Left lung (tissue), 10 donors: ENCODE measurements around the gene CNIH4. TPM values are rescaled to one million over a fixed set of nuclear protein-coding genes. Genes with fewer than 3 reads are reported as not detected.

Experiments
- ATAC-seq: fragments of 200-7000 bp; cut with Tn5 transposase; one replicate; pipeline ENCODE4 v1.9.1; 2020; ENCODE audit warnings: moderate library complexity
- DNase-seq, 4 donors: peaks; one replicate each; pipeline ENCODE4 v3.0.0-alpha.2; 2013 to 2020
- H3K27ac ChIP-seq, 2 donors: fragments of 200-600 bp; sonication (generic) in 1 of 2; one replicate each; pipeline versions ENCODE4 v1.5.0 to v1.8.0; 2020 to 2021
- H3K27me3 ChIP-seq, 2 donors: fragments of 200-600 bp; sonication (generic) in 1 of 2; one replicate each; pipeline versions ENCODE4 v1.5.0 to v1.8.0; 2020 to 2021
- H3K36me3 ChIP-seq, 2 donors: fragments of 200-600 bp; sonication (generic) in 1 of 2; one replicate each; pipeline versions ENCODE4 v1.5.0 to v1.8.0; 2020 to 2021
- H3K4me1 ChIP-seq, 2 donors: fragments of 200-600 bp; one replicate each; pipeline ENCODE4 v1.8.0; 2021
- H3K4me3 ChIP-seq, 2 donors: fragments of 200-600 bp; sonication (generic) in 1 of 2; one replicate each; pipeline versions ENCODE4 v1.5.0 to v1.8.0; 2020 to 2021; ENCODE audit warnings: mild to moderate bottlenecking in 1 of 2
- H3K9me3 ChIP-seq, 2 donors: fragments of 200-600 bp; sonication (generic) in 1 of 2; one replicate each; pipeline versions ENCODE4 v1.5.0 to v1.8.0; 2020 to 2021
- CTCF ChIP-seq, 2 donors: fragments of 200-600 bp; sonication (generic) in 1 of 2; IDR thresholded peaks; one replicate each; pipeline versions ENCODE4 v1.5.0 to v1.8.0; 2021; ENCODE audit warnings: antibody characterized with exemption in 2 of 2
- intact Hi-C, 2 donors: fragments of 100-400 bp; cut with DNase I; formaldehyde crosslinking; loops; one replicate each; pipeline versions ENCODE4 v1.11.2 to v1.14.2; 2022
- polyA plus RNA-seq, 6 donors: library from polyadenylated mRNA; unstranded; fragments of 120-200 nt; gene quantifications; one replicate each; pipeline ENCODE4 v1.2.1, GENCODE V29; 2013; ENCODE audit not compliant: insufficient read length in 6 of 6
- total RNA-seq, 2 donors: library from RNA; stranded (reverse); fragmentation: NEBNext Ultra II Directional; extraction: Animal tissue kit (Norgen Biotek cat#: 25700); gene quantifications; one replicate each; pipeline ENCODE4 v1.2.1, GENCODE V29; 2021
- donor health status: DM: no; HTN: yes; CAD: no.
- donor health status: DM: no; HTN: no; CAD: no.

CNIH4 gene
- total and polyA plus RNA-seq, 8 donors = 34.3 to 87.4 (median 39.5) TPM

- DNase-seq (no peak), ATAC-seq (no peak)
- H3K9me3 ChIP-seq = no peaks in the 10 kb centered on the region
- peaks cover 0 to 99% of the 10 kb centered on the region in 2 donors for H3K36me3 ChIP-seq
- no peaks in the 10 kb centered on the region for H3K27me3 ChIP-seq
- no peak overlapping the region for H3K4me3 ChIP-seq
- TF ChIP-seq CTCF (IDR thresholded peaks at IDR 0.05) = no peak
- no peak overlapping the region for H3K27ac ChIP-seq
- intact Hi-C loops = no loop called here
- no peaks in the 10 kb centered on the region for H3K4me1 ChIP-seq
These were observed 45.9 kb downstream of the CNIH4 start for GRCh38 chr1:224402472-224403036.

- TF ChIP-seq CTCF (IDR thresholded peaks at IDR 0.05) = no peak
- H3K4me1 ChIP-seq = no peaks in the 10 kb centered on the region
- H3K27ac ChIP-seq = no peak overlapping the region
- H3K27me3 ChIP-seq = no peaks in the 10 kb centered on the region
- DNase-seq (no peak), ATAC-seq (no peak)
- H3K9me3 ChIP-seq = no peaks in the 10 kb centered on the region
- H3K4me3 ChIP-seq = no peak overlapping the region
- peaks cover 0 to 97% of the 10 kb centered on the region in 2 donors for H3K36me3 ChIP-seq
- intact Hi-C loops = no loop called here
These were observed 48.4 kb downstream of the CNIH4 start for GRCh38 chr1:224404916-224405603.

DNA sequence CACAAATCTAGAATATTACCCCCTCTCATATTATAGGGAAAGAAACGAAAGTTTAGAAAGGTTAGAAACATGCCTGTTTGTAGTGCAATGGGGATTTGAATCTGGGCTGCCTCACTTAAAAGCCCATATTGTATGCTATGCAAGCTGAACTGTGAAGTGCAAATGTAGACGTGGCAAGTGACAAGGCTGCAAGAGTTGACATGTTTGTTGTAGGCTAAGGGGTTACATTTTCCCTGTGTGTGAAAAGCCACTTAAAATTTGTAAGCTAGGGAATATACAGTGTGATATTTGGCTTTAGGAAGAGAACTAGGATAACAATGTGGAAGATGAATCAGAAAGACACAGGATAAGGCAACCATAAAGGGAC is 48.9 kb downstream of the CNIH4 start:
- no peak for DNase-seq
- H3K27me3 ChIP-seq = no peaks in the 10 kb centered on the region
- no peak for TF ChIP-seq CTCF (IDR thresholded peaks at IDR 0.05)
- H3K9me3 ChIP-seq = no peaks in the 10 kb centered on the region
- no peak overlapping the region for H3K4me3 ChIP-seq
- intact Hi-C loops = no loop called here
- no peak overlapping the region for H3K27ac ChIP-seq
- ATAC-seq = no peak
- H3K36me3 ChIP-seq = peaks cover 0 to 97% of the 10 kb centered on the region in 2 donors
- no peaks in the 10 kb centered on the region for H3K4me1 ChIP-seq

DNA sequence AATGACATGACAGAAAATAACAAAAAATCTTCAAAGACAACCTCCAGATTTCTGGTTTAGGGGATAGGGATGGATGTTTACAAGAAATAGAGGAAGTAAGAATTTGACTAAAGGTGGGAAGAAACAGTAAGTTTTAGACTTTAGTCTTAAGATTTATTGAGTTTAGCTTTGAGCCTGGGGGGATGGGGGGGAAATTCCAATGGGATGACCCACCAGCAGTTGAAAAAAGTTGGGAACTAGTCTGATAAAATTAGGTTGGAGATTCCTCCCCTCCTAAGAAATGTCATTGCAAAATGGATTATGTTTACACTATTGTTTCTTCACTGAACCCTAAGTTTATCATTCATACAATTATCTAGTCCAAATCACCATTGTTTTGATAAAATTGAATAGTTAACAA is 49.5 kb downstream of the CNIH4 start:
- intact Hi-C loops = no loop called here

More for the DNA sequence above, 49.5 kb downstream of the CNIH4 start:
- ATAC-seq (no peak), DNase-seq (no peak)
- Histone ChIP-seq H3K27me3 (no peaks in the 10 kb centered on the region), H3K4me3 (no peak overlapping the region), H3K36me3 (peaks cover 0 to 97% of the 10 kb centered on the region in 2 donors), H3K27ac (no peak overlapping the region), H3K9me3 (no peaks in the 10 kb centered on the region), H3K4me1 (no peaks in the 10 kb centered on the region)
- no peak for TF ChIP-seq CTCF (IDR thresholded peaks at IDR 0.05)
